ENCODE data around the gene PKDREJ.
"Not testable (repeated sequence)": the region's sequence is repeated elsewhere in the genome, so short reads cannot be mapped to it uniquely, and the experiment has no call there.

Gene PKDREJ, protein sequence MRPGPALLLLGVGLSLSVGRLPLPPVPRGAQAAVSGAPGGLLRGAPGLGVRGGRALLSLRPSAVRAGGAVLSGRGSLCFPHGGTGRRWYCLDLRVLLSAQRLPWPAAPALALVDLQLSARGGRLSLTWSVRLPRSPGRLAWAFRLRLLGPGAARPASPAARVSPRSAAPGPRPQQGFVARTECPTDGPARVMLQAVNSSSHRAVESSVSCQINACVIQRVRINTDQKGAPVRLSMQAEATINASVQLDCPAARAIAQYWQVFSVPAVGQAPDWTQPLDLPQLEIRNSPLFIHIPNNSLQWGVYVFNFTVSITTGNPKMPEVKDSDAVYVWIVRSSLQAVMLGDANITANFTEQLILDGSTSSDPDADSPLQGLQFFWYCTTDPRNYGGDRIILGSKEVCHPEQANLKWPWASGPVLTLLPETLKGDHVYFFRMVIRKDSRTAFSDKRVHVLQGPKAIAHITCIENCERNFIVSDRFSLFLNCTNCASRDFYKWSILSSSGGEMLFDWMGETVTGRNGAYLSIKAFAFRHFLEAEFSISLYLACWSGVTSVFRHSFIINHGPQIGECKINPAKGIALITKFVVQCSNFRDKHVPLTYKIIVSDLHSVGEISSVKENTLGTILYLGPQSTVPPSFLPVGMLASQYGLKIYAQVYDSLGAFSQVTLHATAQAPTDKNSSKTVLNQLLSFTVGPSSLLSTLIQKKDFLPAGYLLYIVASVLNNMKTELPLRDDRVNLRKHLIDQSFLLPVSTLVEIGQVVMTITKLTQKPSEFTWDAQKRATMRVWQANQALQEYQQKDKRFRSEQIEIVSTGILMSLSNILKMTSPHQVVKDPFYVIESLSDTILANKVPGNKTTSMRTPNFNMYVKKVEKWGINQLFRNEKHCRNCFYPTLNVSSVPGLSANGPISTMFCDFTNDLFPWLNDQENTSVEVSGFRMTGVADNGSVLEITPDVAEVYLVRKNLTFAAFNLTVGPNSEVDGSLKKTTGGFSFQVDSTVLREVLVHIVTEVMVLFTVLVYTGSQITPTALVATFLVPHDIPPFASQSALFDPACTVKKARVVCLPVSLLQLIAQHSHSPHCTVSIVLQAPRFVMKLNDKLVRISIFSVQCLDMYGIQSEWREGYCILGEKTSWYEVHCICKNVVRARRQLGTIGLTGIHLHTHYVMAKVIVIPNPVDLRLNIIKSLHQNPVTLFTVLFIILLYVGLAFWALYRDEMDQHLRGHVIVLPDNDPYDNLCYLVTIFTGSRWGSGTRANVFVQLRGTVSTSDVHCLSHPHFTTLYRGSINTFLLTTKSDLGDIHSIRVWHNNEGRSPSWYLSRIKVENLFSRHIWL (N-terminal part only)

DNA sequence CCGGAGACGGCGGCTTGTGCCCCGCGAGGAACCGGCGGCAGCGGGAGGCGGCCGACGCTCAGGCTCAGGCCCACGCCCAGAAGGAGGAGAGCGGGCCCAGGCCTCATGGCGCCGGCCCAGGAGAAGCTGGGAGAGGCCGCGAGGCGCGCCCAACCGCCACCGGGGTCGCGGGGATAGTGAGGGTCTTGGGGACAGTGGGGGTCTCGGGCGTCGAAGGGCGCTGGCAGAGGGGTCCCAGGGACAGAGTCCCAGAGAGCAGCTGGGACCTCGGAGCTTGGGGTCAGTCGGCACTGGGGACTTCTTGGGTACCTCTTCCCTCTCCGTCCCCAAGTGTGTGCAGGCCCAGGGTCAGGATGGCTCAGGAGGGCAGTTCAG, at the start of gene PKDREJ:
PKDREJ (minus strand) TSS at position 128 of the 375 bp plus-strand sequence; CDS start at position 107, 21 bp downstream.
- DNase-seq, result no peak

DNA sequence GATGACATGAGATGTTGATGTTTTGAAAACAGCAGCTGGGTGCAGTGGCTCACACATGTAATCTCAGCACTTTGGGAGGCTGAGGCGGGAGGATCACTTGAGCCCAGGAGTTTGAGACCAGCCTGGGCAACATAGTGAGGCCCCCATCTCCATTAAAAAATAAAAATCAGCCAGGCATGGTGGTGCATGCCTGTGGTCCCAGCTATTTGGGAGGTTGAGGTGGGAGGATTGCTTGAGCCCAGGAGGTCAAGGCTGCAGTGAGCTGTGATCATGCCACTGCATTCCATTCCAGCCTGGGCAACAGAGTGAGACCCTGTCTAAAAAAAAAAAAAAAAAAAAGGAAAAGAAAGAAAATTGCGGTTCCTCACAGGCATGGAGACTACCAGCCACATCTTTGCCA, 49.7 kb upstream of the PKDREJ start:
- not testable (repeated sequence) for DNase-seq

DNA sequence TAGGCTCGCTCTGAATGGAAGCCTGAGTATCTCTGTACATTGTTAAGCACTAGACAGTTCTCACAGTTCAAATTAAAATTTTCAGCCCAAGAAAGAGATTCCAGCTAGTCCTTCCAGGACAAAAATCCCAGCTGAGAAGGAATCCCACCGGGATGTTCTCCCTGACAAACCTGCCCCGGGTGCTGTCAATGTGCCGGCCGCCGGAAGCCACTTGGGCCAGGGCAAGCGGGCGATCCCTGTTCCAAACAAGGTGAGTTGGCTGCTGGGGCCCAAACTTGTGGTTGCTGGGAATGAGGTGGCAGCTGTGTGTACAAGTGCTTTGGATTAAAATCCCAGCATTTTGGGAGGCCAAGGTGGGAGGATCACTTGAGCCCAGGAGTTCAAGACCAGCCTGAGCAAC, 48.9 kb upstream of the PKDREJ start:
- no peak for DNase-seq

DNA sequence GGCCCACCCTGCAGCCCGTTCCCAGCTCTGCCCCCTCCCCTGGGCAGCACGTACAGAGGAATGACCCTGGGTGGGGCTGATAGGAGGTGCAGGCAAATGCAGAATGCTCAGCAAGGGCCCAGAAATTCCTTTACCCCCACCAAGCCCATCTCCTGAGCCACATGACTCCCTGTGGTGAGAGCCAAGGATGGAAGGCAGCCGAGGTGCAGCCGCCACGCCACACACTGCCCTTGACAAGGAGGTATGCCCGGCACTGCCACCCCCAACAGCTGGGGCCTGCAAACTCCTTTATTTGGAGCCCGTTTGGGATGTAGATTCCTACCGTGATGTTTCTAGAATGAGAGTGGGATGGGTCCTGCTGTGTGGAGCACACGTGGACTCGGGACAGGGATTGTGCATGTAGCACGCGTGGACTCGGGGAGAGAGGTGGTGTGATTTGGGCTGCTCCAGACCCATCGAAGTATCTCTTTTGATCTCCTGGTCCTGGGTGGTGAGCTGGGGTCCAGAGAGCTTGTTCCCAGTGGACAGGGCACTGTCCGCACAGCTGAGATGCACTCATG, 46.5 kb upstream of the PKDREJ start:
- no peak for DNase-seq

DNA sequence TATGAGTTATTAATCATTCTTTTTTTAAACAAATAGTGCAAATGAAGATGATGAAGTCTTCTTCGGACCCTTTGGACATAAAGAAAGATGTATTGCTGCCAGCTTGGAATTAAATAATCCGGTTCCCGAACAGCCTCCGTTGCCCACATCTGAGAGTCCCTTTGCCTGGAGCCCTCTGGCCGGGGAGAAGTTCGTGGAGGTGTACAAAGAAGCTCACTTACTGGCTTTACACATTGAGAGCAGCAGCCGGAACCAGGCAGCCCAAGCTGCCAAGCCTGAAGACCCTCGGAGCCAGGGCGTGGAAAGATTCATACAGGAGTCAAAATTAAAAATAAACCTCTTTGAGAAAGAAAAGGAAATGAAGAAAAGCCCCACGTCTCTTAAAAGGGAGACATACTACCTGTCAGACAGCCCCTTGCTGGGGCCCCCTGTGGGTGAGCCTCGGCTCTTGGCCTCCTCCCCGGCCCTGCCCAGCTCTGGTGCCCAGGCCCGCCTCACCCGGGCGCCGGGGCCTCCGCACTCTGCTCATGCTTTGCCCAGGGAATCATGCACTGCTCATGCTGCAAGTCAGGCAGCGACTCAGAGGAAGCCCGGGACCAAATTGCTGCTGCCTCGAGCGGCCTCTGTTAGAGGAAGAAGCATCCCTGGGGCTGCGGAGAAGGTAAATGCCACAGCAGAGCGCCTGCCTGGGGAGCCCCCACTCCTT, 45.3 kb upstream of the PKDREJ start:
- no peak for DNase-seq

DNA sequence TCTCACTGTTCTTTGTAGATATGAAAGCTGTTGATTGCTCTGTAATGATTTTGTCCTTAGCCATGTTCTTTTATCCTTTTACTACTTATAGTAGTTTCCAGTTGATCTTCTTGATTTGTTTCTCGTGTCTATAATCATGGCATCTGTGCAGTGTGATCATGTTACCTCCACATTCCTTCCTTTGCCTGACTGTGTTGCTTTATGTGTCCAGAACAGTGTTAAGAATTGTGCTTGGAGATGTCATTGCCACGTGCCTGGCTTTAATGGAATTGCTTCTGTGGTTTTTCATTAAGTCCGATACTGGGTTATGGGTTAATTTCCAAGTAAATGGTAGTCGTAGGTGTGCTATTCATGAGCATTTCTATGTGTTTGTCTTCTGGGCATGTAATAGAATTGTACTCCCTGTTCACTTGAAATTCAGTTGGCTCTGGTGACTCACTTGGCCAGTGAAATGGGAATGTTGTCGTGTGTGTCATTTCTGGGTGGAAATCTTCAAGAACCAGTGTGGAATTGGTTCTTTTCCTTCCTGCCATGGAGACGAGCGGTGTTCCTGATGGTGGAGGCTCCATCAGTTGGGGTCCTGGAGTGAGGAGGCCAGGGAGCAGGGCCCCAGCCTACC, 40.3 kb upstream of the PKDREJ start:
- DNase-seq, result no peak

DNA sequence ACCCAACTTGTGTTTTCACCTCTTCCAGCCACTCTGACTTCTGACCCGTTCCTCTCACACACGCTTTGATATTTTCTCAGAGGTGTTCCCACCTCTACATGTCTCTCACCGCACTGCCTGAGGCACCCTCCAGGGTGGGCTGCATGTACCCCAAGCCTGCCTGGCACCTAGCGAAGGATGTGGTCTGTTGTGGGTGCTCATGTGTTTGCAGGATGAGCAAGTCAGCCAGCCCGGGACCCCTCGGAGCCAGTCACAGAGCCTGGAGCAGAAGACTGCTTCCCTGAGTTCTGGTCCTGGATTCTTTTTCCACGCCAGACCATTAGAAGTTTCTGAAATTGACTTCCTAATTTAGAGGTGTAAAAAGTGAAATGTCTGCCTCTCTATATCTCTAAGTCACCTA, 37.3 kb upstream of the PKDREJ start:
- DNase-seq, result no peak

DNA sequence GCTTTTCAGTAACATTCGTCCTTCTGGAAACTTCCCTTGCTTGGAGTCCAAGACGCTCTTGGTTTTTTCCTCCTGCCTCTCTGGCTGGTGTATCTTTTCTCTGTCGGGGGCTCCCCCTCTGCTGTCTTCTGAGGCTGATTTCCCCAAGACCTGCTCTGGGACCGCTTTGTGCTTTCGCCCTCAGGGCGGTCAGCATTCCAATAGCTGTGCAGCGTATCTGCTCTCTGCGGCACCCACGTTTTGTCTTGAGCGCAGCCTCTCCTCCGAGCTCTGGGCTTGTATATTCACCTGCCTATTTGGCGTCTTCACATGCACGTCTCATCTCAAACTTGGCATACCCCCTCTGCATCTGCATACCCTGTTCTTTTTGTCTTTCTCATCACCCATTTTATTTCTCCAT, 36.0 kb upstream of the PKDREJ start:
- no peak for DNase-seq

DNA sequence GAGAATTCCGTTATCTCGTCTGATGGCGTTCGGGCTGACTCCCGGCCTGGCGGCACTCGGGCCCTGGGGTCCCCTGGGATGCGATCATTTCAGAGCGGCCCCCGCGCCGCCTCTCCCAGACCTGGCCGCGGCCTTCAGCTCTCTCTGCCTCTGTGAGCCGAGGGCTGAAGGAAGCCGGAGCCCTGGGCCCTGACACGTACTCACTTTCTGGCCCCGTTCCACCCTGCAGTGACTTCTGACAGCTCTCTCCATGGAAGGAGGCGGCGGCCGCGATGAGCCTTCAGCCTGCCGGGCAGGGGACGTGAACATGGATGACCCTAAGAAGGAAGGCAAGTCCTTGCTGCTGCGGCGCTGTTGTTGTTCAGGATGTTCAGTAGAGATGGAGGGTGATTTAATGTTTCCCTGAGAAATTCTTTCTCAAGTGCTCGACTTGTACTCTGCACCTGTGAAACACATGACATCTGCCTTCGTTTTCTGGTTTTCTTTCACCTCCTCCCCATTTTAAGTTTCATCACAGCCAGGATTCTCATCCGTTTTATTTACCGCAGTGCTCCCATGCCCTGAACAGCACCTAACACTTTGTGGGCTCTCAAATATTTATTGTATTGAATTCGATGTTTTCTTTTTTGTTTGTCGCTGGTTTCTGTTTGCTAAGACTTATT, 34.1 kb upstream of the PKDREJ start:
- no peak for DNase-seq

DNA sequence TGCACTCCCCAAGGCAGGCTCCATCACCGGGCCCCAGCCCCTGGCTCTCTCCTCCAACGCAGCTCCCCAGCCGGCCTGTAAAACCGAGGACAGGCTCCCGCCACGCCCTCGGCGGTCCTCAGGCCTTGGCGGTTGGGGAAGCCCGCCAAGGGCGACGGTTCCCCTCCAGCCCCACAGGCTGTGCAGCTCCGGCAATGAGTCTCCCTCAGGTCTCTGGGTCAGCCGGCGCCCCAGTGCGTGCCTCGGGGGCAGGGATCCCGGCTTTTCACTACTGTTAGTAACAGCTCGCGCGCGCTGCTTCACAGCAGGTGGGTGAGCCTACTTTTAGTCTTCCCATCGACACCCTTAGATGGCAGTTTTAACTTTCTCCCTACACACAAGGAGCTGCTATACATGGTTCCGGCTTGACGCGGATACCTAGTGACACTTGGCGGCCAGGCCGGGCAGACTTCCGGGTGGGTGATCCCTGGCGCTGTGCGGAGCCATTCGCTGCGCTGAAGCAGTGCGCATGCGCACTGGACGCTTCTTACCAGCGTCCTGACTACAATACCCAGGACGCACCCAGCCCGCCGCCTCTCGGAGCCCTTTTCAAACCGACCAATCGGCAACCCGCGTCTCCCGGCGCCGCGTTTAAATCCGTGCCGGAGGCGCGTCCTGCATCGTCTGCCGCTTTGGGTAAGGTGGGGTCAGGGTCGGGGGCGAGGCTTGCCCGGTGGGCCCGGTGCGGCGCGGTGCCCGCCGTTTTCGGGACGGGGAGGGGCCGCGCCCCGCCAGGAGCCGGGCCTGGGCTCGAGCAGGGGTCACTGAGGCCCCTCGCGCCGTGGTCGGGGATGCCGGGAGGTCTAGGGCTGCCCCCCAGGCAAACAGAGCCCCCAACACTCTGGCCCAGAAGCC, 33.4 kb upstream of the PKDREJ start, which contains the start of gene GTSE1:
GTSE1 (plus strand) TSS at position 614 of the 894 bp plus-strand sequence. CDS start 531 bp downstream, outside the sequence.
- peak; percentile 95 for DNase-seq

DNA sequence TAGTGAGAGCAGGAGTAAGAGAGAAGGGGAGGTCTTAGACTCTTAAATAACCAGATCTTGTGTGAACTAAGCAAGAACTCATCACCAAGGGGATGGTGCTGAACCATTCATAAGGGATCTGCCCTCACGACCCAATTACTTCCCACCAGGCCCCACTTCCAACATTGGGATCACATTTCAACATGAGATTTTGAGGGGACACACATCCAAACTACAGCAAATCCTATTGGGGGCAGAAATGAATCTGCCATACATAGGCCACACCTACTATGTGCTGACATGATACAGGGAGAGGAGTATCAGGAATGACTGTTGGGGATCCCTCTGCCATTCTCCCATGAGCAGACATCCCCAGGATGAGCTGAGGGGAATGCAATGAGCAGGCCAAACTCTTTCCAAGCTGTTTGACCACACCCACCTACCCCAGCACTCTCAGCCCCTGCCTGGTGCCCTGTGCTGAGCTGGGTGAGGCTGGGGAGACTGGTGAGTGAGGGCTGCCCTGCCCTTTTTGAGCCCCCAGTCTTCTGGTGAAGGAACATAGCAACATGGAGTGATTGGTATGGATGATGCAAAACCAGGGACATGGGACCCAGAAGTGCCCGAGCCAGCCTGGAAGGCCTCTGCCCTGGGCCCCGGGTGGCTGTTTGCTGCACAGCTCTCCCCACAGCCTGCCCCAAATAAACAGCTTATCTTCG, 32.3 kb upstream of the PKDREJ start:
- no peak for DNase-seq

DNA sequence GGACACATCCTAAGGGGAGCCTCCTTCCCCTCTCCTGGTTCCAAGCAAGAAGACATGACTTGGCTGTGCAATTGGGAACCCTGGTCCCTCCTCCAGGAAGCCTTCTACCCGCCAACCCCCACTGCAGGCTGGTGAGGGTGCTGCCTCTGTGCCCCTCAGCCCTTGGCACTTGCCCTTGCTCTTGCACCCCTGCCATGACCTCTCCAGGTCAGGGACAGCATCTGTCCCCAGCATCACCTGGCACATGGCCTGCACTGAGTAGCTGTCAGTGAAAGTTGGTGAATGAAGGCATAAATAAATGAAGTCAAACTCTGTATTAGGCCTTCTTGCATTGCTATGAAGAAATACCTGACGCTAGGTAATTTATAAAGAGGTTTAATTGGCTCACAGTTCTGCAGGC, 31.6 kb upstream of the PKDREJ start:
- DNase-seq, result no peak

DNA sequence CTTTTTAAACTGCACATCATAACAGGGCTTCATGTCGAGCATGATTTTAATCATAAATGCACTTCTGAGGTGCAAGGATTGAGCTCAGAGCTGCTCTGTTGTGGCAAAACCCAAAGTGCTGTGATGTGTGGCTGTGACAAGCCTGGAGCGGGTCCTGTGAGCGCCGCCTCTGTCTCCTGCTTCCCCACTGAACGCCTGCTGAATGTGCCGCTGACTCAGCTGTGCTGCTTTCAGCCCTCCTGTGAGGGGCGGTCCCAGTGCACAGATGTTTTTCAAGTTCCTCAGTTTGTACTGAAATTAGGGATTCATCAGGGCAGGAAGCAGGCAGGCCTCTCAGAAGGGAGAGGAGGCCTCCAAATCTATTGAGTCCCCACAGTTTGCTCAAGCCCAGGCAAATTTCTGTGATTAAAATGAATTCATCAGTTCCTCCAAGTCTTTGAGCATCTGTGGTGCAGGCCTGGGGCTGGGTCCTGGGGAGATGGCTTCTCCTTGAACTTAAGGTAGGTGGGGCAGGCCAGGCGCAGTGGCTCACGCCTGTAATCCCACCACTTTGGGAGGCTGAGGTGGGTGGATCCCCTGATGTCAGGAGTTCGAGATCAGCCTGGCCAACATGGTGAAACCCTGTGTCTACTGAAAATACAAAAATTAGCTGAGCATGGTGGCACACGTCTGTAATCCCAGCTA, 30.6 kb upstream of the PKDREJ start:
- DNase-seq, result no peak

DNA sequence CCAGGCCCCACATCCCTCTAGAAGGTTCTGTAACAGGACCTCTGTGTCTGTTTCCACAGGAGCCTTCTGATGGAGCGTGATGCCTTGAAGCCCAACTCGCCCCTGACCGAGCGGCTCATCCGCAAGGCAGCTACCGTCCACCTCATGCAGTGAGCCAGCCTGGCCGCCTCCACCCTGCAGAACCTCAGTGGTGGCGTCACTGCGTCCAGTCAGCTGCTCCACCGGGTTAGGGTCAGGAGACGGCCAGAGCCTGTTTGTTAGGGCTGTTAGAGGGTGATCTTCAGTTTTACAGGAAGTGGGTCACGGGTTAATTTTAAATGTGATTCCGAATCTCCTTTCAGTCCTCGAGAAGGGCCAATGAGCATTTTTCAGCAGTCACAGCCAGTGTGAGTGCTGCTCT, 29.6 kb upstream of the PKDREJ start:
- no peak for DNase-seq

DNA sequence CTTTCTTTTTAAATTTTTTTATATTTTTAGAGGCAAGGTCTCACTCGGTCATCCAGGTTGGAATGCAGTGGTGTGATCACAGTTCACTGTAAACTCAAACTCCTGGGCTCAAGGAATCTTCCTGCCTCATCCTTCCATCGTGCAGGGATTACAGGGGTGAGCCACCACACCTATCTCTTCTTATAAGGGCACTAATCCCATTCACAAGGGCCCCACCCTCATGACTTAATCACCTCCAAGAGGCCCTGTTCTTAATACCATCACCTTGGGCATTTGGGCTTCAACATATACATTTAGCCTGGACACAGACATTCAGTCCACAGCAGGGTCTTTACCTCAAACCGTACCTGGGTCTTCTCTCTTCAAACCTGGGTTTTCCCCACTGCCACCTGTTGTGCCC, 29.0 kb upstream of the PKDREJ start:
- DNase-seq, result no peak

DNA sequence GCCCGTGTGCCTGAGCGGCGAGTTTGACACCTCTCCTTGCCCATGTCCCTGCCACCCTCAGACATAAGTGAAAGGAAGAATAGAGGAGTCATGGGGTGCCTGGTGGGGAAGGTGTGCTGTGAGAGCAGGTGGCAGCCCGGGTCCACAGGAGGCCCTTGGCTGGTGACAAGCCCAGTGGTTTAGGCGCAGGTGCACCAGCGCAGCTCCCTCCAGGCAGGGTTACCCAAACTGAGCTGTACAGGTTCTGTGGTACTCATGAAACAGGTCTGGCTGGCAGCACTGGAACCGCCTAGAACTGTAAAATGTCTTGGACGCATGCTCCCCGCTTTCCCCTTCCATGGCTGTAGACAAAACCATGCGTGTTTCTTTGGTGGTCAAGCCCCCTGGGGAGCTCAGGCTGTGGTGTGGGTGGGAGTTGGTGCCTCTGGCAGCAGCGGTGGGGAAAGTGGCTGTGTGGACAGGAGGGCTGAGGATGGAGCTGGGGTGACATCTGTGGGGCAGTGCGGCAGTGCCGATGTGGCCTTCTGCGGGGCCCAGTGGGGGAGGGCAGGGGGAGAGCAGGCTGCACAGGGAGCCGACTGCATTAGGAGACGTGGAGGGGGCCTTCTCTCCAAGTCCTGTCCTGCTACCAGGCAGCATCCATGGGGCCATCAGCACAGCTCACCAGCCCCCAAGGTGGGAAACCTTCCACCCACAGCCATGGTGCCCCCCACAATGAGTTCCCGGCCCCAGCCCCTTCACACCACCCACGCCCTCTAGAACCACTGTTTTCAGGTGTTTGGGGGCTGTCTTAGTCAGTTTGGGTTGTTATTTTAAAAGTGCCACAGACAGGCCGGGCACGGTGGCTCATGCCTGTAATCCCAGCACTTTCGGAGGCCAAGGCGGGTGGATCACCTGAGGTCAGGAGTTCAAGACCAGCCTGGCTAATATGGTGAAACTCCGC, 28.0 kb upstream of the PKDREJ start:
- DNase-seq, result no peak

DNA sequence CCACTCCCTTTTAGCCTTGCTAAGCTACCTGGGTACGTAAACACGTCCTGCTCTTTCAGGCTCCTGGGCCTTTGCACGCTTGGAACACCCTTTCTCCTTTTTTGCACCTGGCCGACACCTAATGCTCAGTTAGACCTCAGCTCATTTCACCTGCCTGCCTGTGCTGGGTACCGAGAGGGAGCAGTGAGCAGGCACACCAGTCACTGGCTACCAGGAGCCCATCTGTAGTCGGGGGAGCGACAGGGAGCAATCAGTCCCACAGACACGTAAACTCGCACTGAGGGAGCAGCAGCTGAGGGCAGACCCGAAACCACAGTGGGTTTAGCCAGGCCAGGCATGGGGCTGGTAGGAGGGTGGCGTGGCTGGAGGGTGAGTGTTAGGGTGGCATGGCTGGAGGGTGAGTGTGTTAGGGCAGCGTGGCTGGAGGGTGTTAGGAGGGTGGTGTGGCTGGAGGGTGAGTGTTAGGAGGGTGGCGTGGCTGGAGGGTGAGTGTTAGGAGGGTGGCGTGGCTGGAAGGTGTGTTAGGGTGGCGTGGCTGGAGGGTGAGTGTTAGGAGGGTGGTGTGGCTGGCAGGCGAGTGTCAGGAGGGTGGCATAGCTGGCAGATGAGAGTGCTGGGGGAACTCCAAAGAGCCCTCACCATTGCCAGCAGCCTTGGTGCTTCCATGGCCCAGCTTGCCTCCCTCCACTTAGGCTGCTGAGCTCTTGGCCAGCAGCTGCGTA, 27.1 kb upstream of the PKDREJ start:
- DNase-seq, result no peak

Measured in activated naive CD4-positive, alpha-beta T cell treated with anti-CD3 and anti-CD28 coated beads, Interleukin-2, amount 50 U/mL, for 16 hours (primary cell).